Ramos (cell line): ENCODE results near the gene GRIP2.

Experiments used
- in situ Hi-C: fragments of 300-500 bp; cut with MboI; formaldehyde crosslinking; loops from one replicate; pipeline ENCODE4 v1.14.3; 2022; ENCODE audit warnings: low sequenced_read_pairs; ENCODE audit not compliant: unreplicated experiment

Gene GRIP2

DNA sequence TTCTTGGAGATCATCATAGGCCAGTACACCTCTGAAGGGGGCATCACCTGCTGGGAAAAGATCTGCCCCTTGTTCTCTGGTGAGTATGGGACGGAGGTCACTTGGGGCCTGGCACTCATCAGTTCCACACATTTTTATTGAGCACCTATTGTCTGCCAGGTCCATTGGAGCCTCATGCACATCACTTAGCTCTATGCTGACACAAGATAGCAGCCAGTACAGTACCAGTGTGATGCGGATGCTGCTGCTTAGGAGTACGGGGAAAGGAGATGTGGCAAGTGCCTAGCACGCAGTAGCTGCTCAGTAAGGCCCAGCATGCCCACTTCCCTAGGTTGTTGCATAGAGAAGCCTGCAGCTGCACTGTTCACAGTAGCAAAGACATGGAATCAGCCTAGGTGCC lies 94.4 kb downstream of the GRIP2 start:
- in situ Hi-C loops: no loop called here

DNA sequence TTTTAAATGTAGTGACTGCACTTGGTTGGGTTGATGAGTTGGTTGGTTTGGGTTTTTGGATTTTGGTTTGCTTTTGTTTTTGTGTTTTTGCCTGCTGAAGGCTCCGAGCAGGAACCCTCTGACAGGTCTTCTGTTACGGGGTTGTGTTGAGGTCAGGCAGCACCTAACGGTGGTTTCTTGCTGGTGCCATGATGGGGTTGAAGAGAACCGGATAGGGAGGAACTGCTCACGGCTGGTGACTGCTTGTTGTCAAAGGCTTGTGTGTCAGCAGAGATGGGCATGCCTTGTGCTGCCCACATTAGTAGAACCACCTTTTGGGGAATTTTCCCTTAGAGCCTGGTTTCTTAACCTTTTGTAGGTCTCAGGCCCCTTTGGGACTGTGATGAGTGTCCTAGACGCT lies 95.8 kb downstream of the GRIP2 start:
- in situ Hi-C loops: no loop called here

DNA sequence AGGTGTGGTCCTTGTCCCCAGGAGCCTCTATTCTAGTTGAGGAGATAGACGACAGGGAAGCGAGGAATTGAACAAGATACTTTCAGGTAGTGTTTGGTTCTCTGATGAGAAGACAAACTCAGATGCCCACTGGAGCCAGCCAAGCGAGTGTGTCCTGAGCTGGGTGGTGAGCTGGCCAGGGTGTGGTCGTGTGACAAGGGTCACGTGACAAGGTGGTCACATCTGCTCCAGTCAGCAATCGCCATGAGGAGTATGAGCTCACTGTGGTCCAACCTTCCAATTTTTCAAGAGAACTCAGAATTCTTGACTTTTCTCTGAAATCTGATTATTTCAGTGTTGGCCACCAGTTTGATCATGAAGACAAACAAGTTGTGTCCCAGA lies 98.2 kb downstream of the GRIP2 start:
- in situ Hi-C loops: no loop called here

DNA sequence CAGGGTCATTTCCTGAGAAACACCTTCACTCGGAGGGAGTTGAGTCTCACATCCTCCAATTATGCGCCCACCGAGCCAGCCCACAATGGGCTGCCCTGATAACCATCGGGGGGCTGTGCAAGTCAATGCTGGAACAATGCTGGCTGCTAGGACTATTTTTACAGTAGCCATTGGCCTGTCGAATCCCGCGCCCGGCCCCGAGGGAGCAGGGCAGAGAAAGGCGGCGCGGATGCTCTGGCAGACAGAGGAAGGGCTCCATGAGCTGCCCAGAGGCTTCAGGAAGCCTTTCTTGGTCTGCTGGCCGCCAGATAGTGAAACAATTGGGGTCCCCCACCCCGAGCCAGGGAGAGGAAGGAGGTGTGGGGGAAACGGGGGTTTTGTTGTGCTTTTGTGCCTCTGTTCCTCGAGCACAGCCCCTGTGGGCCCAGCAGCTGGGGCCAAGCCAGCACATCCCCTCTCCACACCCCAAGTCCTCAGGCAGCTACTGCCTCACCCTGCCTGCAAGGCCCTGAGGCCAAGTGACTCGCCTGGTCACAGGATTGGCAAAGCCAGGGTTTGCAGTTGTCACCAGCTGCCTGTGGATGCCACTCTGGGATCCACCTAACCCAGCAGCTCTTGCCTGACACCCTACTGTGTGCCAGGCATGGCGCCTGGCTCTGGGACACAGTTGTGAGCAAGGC lies 98.8 kb downstream of the GRIP2 start:
- in situ Hi-C loops: no loop called here

DNA sequence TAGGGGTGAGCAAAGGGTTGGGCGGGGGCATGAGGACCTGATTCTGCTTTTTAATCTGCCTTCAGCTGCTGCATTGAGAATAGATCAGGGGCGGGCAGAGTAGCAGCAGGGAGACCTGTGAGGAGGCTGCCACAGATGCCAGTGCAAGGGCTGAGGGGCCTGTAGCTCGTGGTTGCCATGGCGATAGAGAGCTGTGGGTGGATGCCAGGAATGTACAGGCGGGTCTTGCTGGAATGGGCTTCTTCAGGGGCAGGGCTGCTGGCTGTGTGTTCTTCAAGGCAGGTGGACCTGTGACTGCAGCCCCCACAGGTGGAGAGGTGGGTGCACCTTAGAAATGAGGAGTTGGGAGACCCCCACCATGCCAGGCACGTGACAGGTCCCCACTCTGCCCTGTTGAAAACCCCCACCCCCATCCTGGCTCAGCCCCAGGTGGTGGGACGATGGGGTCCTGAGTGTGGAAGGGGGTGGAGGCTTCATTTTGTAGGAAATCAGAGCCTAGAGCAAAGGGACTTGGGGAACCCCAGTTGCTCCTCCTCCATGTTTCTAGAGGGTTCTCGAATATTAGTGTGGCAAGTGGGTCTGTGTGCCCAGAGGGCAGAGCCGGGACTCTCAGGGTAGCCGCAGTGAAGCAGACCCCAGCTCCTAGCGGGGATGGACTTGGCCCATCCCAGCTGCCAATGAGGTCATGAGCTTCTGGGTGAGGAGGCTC lies 99.5 kb downstream of the GRIP2 start:
- in situ Hi-C loops: no loop called here

DNA sequence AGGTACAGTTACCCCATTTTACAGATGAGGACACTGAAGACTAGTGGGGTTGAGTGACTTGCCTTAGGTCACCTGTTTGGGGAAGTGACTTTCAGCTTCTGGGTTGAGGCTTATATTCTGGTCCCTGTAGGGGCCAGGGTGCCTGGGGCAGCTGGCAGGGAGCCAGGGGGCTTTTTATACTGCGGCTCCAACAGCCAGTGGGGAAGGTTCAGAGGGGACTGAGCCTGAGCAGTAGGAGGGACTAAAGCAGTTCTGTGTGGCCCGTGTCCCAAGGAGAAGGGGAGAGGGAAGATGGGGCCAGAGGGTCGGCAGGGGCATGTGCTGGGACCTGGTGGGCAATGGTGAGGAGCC lies 100.0 kb downstream of the GRIP2 start:
- in situ Hi-C loops: no loop called here

DNA sequence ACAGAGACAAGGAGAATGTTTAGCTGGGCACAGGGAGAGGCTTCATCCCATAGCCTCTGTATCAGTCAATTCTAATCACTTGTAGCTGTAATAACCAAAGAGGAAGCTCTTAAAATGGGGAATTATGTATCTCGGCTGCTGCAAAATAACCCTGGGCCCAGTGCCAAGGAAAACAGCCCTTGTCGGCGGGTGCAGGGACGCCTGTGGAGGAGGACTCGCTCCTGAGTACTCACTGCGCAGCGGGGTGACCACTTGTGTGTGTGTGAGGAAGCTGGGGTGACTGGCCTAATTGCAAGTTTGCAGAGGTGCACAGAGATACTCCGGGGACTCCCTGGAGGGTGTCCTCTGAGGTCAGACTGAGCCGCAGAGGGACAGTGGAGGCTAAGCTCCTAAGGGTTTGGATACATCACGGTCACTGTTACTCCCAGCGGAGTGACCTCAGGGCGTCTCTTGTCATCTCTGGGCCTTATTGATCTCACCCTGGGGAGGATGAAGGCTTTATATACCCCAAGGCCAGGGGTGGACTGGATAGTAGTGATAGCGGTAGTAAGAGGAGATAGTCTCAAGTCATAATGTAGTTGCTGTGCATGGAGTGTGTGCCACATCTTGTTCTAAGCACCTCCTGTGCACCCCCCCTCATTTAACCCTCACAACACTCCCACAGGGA lies 100.5 kb downstream of the GRIP2 start:
- in situ Hi-C loops: no loop called here
